HEK293T (cell line): Measurements from ENCODE around the gene CROCC.

Experiments used
- NFRKB ChIP-seq: fragments of 450-650 bp; IDR thresholded peaks from 2 replicates; pipeline ENCODE4 v1.6.1; 2016; ENCODE audit warnings: mild to moderate bottlenecking, moderate library complexity
- SUZ12 ChIP-seq: fragments of 450-650 bp; IDR thresholded peaks from 2 replicates; pipeline ENCODE4 v1.6.1; 2016; ENCODE audit warnings: mild to moderate bottlenecking
- TARDBP ChIP-seq: fragments of 450-650 bp; IDR thresholded peaks from 2 replicates; pipeline ENCODE4 v1.6.1; 2016

DNA sequence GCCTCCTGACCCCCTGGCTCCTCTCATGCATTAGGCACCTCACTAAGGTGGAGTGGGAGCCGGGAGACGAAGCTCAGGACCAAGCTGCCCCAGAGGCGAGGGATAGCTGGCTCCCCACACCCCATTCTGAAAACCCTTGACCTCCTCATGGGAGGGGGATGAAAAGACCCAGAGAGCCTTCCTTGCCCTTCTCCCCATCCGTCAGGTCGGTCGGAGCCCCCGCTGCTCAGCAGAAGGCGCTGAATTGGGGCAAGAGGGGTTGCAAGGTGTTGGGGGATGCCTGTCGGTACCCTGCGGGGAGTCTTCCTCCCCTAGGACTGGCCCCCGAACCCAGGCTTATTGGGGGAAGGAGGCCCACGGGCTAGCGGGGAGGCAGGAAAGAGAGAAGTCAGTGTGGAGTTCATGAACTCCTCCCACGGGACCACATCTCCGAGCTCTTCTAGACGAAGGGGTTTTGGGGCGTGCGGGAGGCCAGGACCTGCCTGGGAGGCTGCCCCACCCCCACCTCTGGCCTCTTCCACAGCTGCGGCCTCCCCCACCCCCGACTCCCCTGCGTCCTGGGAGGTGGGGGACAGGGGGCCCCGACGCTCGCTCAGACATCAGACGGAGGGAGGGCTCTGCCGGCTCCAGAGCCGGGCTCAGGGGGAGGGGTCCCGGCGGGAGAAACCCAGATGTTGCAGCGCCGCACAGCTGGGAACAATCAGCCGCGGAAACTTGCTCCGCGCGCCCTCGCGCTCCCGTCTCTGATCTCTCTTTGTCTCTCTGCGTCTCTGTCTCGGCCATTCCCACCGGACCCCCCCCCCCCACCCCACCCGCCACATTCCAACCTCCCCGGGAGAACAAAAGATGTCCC is 58.0 kb downstream of the CROCC start:
- TF ChIP-seq NFRKB, result no peak
- no peak for TF ChIP-seq SUZ12
- no peak for TF ChIP-seq TARDBP
